Activated B cell treated with CpG ODN at 0.5 μM for 24 hours (primary cell): ENCODE results near the gene CHST8. TPM values are rescaled to one million over a fixed set of nuclear protein-coding genes. Genes with fewer than 3 reads are reported as not detected.

Source experiments
- ATAC-seq: fragments of 200-7000 bp; cut with Tn5 transposase; one replicate; pipeline ENCODE4 v1.10.0; 2021; ENCODE audit warnings: low read depth, mild to moderate bottlenecking, moderate library complexity
- CTCF ChIA-PET: fragments of 350-600 bp; sonication (Branson Sonifier 250); formaldehyde crosslinking; loops from one replicate; lab custom pipeline; 2021; ENCODE audit warnings: antibody characterized with exemption; lab: Charles Lee
- POLR2A ChIA-PET: fragments of 350-600 bp; sonication (Branson Sonifier 250); formaldehyde crosslinking; loops from one replicate; lab custom pipeline; 2021; ENCODE audit warnings: antibody characterized with exemption; lab: Charles Lee
- DNase-seq: peaks from one replicate; pipeline ENCODE4 v3.0.0; 2022
- H3K27ac Mint-ChIP-seq: one replicate; pipeline ENCODE4 v1.8.0; 2020; ENCODE audit warnings: mixed read lengths
- H3K27me3 Mint-ChIP-seq: one replicate; pipeline ENCODE4 v1.8.0; 2021; ENCODE audit warnings: mixed read lengths
- H3K36me3 Mint-ChIP-seq: one replicate; pipeline ENCODE4 v1.8.0; 2021; ENCODE audit warnings: low read depth, mixed read lengths
- H3K4me1 Mint-ChIP-seq: one replicate; pipeline ENCODE4 v1.8.0; 2021; ENCODE audit warnings: mixed read lengths
- H3K4me3 Mint-ChIP-seq: one replicate; pipeline ENCODE4 v1.8.0; 2020; ENCODE audit warnings: mild to moderate bottlenecking, mixed read lengths
- H3K9me3 Mint-ChIP-seq: one replicate; pipeline ENCODE4 v1.8.0; 2020; ENCODE audit warnings: mixed read lengths
- CTCF ChIP-seq: fragments of 200-600 bp; IDR thresholded peaks from one replicate; pipeline ENCODE4 v1.8.0; 2022; ENCODE audit warnings: antibody characterized with exemption, mild to moderate bottlenecking
- intact Hi-C: fragments of 100-400 bp; cut with micrococcal nuclease; formaldehyde crosslinking; loops from one replicate; pipeline ENCODE4 v1.15.1; 2024
- total RNA-seq: library from RNA; stranded (reverse); gene quantifications from 2 replicates; pipeline ENCODE4 v1.2.3, GENCODE V29; 2022

Gene CHST8
- total RNA-seq, 1 donor from 2014 or later: not detected

DNA sequence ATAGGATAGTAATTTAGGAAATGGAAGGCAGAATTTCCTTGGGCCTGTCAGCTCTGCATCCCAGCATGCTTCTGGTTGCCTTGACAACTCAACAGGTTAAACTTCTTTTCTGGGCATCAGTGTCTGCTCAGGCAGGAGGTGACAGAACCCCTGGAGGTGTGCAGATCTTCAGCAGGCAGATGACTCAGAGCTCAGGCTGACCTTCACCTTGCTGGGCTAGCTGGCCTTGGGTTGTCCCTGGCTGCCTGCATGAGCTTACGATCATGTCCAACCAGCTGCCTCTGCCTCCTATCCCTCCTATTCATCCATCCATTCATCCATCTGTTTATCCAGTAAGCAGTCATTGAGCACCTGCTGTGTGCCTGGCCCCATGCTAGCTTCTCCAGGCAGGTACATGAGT lies 93.7 kb downstream of the CHST8 start:
- intact Hi-C loops: no loop called here
- no peak for ATAC-seq
- TF ChIP-seq CTCF: no peak
- Mint-ChIP-seq H3K36me3 (no peaks in the 10 kb centered on the region), H3K4me1 (no peaks in the 10 kb centered on the region), H3K4me3 (no peak overlapping the region), H3K9me3 (peaks cover 13% of the 10 kb centered on the region), H3K27ac (no peak overlapping the region), H3K27me3 (peaks cover 5% of the 10 kb centered on the region)
- ChIA-PET POLR2A (no interaction called here), CTCF (no interaction called here)
- DNase-seq: no peak

DNA sequence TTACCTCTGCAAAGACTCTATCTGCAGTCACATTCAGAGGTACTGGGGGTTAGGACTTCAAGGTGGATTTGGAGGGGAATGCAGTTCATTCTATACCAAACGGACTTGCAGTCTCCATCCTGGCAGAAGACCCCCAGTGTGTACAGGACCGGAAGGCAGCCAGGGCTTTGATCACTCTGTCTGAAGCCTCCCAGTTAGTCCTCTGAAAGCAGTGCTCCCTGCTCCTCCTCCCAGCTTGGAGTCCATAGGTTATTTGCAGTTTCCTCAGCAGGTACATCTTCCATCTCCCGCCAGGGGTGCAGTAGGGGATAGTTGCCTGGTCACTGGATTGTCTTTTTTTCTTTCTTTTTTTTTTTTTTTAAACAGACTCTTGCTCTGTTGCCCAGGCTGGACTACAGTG lies 96.1 kb downstream of the CHST8 start:
- intact Hi-C loops: no loop called here
- ATAC-seq: no peak
- Mint-ChIP-seq H3K36me3 (no peaks in the 10 kb centered on the region), H3K9me3 (peaks cover 11% of the 10 kb centered on the region), H3K4me3 (no peak overlapping the region), H3K27me3 (no peaks in the 10 kb centered on the region), H3K4me1 (no peaks in the 10 kb centered on the region), H3K27ac (no peak overlapping the region)
- CTCF ChIA-PET: no interaction called here
- DNase-seq: no peak
- POLR2A ChIA-PET: no interaction called here
- TF ChIP-seq CTCF: no peak

- DNase-seq (no peak), ATAC-seq (no peak)
- ChIA-PET POLR2A (no interaction called here), CTCF (no interaction called here)
- TF ChIP-seq CTCF: no peak
- no peak overlapping the region for H3K4me3 Mint-ChIP-seq
- H3K4me1 Mint-ChIP-seq: no peaks in the 10 kb centered on the region
- no peaks in the 10 kb centered on the region for H3K36me3 Mint-ChIP-seq
- H3K27me3 Mint-ChIP-seq: no peaks in the 10 kb centered on the region
- no peak overlapping the region for H3K27ac Mint-ChIP-seq
- peaks cover 11% of the 10 kb centered on the region for H3K9me3 Mint-ChIP-seq
- intact Hi-C loops: no loop called here
These were observed 97.0 kb downstream of the CHST8 start for GRCh38 chr19:33718651-33719254.

DNA sequence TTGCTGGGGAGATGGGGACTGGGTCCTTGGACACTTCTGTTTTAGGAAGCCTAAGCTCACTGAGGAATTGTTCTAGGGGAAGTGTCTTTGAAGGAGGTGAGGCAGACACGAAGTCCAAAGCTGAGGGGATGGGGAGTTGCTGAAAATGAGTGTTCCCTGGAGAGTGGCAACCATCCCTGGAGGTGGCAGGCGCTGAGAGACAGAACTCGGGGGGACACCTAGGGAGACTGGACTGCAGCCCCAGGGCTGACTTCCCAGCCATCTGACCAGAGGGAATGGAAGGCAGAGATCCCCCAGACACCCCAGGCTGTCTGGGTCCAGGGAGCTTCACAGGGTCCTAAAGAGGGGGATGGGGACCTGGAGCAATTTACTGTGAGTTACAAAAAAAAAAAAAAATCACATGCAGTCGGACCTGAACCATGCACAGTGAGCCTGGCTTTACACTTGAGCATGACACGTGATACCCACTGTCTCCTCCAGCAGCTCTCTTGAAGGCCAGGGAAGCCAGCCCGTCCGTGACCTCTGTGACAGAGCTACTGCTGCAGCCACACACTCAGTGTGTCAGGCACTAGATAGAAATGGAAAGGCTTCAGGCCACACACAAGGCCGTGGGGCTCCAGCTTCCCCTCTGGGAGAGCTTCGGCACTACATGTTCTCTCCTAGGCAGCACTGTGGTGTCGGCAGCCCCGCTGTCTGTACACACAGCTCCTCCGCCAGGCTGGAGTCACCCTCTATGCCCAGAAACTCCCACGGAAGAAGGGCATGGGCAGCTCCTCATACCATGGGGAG lies 97.8 kb downstream of the CHST8 start:
- DNase-seq: no peak
- intact Hi-C loops: no loop called here

More for the DNA sequence above, 97.8 kb downstream of the CHST8 start:
- no peaks in the 10 kb centered on the region for H3K36me3 Mint-ChIP-seq
- POLR2A ChIA-PET: no interaction called here
- no peak for TF ChIP-seq CTCF
- peaks cover 10% of the 10 kb centered on the region for H3K9me3 Mint-ChIP-seq
- no peaks in the 10 kb centered on the region for H3K4me1 Mint-ChIP-seq
- H3K4me3 Mint-ChIP-seq: no peak overlapping the region
- no peak for ATAC-seq
- CTCF ChIA-PET: no interaction called here
- no peaks in the 10 kb centered on the region for H3K27me3 Mint-ChIP-seq
- H3K27ac Mint-ChIP-seq: no peak overlapping the region
